Measurements from ENCODE around the gene KRTAP10-7. TPM values are rescaled to one million over a fixed set of nuclear protein-coding genes. Genes with fewer than 3 reads are reported as not detected.

The KRTAP10-7 gene
- total and polyA plus RNA-seq, 2 experiments from 2014 or later: not detected

DNA sequence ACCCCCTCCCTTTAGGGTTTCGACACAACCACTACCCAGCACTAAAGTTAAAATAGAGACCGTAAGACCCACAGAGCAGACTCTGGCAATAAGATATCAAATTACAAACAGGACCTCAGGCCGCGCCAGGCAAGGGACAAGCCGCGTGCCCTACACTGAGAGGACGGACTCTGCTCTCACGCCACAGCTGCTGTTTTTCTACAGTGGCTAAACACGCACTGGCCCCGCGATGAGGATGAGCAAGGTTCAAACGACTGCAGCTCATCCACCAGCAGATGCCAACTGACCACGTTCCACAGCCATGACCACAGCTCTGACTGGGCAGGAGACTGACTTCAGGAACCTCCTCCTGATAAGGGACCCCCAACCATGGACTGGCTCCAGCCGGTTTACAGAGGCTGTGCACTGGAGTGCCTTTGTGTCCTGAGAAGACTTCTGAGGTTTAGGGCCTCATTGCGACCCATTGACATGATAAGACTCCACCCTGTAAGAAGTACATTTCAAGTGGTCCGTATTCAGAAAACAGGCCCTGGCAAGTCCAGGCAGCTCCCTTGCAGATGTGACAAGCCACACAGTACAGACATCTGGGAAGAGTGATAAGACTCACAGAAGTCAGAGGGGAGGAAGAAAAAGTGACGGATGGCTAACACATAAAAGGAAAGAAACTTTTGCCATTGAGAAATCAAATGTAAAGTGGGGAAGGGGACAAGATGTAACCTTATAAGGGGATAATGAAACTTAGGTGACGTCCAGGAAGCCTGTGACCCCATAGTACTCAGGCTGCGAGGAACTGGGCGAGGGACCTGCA lies 6.6 kb upstream of the KRTAP10-7 start:
- no peaks in the 10 kb centered on the region for H3K9me2 ChIP-seq (ENCODE audit: insufficient read depth)
- no peaks in the 10 kb centered on the region for H4K20me1 ChIP-seq (replicated peaks; ENCODE audit: insufficient read depth)
- H2AFZ ChIP-seq: peak overlapping the region; percentile 76
- H3K27me3 Mint-ChIP-seq (ENCODE audit: insufficient read depth, low read depth, poor library complexity): peaks cover 6% of the 10 kb centered on the region
- H3K27me3 ChIP-seq (ENCODE audit: insufficient read depth): no peaks in the 10 kb centered on the region
- DNase-seq (ENCODE audit: low spot score): peak; percentile 42
- 0 out of 2 replicates have a peak, but pooled peaks cover 4% of the 10 kb centered on the region for H3F3A ChIP-seq (replicated peaks; ENCODE audit: low read depth)
- H3K4me3 Mint-ChIP-seq: no peak overlapping the region
- peaks cover 20% of the 10 kb centered on the region for H3K4me1 ChIP-seq (ENCODE audit: insufficient read depth)
- no peak overlapping the region for H3K4me3 ChIP-seq
- TF ChIP-seq ZNF114 (CRISPR knock-in tag; IDR thresholded peaks at IDR 0.05) (no peak), STAT1 (IDR thresholded peaks at IDR 0.05; ENCODE audit: unreplicated experiment) (no peak), EZH2 (IDR thresholded peaks at IDR 0.05; ENCODE audit: low read depth, unreplicated experiment) (no peak), CREB1 (CRISPR knock-in tag; IDR thresholded peaks at IDR 0.05; ENCODE audit: low read depth) (no peak), ZNF331 (CRISPR knock-in tag; IDR thresholded peaks at IDR 0.05; ENCODE audit: low read depth) (no peak), NANOG (IDR thresholded peaks at IDR 0.05; ENCODE audit: borderline replicate concordance) (no peak), EZH2phosphoT487 (IDR thresholded peaks at IDR 0.05; ENCODE audit: unreplicated experiment) (no peak)
- TF ChIP-seq, protein P1, sequence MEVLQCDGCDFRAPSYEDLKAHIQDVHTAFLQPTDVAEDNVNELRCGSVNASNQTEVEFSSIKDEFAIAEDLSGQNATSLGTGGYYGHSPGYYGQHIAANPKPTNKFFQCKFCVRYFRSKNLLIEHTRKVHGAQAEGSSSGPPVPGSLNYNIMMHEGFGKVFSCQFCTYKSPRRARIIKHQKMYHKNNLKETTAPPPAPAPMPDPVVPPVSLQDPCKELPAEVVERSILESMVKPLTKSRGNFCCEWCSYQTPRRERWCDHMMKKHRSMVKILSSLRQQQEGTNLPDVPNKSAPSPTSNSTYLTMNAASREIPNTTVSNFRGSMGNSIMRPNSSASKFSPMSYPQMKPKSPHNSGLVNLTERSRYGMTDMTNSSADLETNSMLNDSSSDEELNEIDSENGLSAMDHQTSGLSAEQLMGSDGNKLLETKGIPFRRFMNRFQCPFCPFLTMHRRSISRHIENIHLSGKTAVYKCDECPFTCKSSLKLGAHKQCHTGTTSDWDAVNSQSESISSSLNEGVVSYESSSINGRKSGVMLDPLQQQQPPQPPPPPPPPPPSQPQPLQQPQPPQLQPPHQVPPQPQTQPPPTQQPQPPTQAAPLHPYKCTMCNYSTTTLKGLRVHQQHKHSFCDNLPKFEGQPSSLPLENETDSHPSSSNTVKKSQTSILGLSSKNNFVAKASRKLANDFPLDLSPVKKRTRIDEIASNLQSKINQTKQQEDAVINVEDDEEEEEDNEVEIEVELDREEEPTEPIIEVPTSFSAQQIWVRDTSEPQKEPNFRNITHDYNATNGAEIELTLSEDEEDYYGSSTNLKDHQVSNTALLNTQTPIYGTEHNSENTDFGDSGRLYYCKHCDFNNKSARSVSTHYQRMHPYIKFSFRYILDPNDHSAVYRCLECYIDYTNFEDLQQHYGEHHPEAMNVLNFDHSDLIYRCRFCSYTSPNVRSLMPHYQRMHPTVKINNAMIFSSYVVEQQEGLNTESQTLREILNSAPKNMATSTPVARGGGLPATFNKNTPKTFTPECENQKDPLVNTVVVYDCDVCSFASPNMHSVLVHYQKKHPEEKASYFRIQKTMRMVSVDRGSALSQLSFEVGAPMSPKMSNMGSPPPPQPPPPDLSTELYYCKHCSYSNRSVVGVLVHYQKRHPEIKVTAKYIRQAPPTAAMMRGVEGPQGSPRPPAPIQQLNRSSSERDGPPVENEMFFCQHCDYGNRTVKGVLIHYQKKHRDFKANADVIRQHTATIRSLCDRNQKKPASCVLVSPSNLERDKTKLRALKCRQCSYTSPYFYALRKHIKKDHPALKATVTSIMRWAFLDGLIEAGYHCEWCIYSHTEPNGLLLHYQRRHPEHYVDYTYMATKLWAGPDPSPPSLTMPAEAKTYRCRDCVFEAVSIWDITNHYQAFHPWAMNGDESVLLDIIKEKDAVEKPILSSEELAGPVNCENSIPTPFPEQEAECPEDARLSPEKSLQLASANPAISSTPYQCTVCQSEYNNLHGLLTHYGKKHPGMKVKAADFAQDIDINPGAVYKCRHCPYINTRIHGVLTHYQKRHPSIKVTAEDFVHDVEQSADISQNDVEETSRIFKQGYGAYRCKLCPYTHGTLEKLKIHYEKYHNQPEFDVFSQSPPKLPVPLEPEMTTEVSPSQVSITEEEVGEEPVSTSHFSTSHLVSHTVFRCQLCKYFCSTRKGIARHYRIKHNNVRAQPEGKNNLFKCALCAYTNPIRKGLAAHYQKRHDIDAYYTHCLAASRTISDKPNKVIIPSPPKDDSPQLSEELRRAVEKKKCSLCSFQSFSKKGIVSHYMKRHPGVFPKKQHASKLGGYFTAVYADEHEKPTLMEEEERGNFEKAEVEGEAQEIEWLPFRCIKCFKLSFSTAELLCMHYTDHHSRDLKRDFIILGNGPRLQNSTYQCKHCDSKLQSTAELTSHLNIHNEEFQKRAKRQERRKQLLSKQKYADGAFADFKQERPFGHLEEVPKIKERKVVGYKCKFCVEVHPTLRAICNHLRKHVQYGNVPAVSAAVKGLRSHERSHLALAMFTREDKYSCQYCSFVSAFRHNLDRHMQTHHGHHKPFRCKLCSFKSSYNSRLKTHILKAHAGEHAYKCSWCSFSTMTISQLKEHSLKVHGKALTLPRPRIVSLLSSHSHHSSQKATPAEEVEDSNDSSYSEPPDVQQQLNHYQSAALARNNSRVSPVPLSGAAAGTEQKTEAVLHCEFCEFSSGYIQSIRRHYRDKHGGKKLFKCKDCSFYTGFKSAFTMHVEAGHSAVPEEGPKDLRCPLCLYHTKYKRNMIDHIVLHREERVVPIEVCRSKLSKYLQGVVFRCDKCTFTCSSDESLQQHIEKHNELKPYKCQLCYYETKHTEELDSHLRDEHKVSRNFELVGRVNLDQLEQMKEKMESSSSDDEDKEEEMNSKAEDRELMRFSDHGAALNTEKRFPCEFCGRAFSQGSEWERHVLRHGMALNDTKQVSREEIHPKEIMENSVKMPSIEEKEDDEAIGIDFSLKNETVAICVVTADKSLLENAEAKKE (CRISPR knock-in tag; IDR thresholded peaks at IDR 0.05): no peak
- TF ChIP-seq, protein P2, sequence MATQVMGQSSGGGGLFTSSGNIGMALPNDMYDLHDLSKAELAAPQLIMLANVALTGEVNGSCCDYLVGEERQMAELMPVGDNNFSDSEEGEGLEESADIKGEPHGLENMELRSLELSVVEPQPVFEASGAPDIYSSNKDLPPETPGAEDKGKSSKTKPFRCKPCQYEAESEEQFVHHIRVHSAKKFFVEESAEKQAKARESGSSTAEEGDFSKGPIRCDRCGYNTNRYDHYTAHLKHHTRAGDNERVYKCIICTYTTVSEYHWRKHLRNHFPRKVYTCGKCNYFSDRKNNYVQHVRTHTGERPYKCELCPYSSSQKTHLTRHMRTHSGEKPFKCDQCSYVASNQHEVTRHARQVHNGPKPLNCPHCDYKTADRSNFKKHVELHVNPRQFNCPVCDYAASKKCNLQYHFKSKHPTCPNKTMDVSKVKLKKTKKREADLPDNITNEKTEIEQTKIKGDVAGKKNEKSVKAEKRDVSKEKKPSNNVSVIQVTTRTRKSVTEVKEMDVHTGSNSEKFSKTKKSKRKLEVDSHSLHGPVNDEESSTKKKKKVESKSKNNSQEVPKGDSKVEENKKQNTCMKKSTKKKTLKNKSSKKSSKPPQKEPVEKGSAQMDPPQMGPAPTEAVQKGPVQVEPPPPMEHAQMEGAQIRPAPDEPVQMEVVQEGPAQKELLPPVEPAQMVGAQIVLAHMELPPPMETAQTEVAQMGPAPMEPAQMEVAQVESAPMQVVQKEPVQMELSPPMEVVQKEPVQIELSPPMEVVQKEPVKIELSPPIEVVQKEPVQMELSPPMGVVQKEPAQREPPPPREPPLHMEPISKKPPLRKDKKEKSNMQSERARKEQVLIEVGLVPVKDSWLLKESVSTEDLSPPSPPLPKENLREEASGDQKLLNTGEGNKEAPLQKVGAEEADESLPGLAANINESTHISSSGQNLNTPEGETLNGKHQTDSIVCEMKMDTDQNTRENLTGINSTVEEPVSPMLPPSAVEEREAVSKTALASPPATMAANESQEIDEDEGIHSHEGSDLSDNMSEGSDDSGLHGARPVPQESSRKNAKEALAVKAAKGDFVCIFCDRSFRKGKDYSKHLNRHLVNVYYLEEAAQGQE (IDR thresholded peaks at IDR 0.05; ENCODE audit: unreplicated experiment): no peak
- ATAC-seq: peak; percentile 66
- H3K79me2 ChIP-seq (replicated peaks; ENCODE audit: insufficient read depth): no peaks in the 10 kb centered on the region
- H3K9me3 Mint-ChIP-seq: peaks cover 5% of the 10 kb centered on the region; the same call in 2 of the 3 replicates
- peak overlapping the region; percentile 32; the same call in 1 of the 2 replicates for H3K4me2 ChIP-seq
- peaks cover 25% of the 10 kb centered on the region for H3K4me1 Mint-ChIP-seq
- H3K36me3 ChIP-seq (ENCODE audit: insufficient read depth): no peaks in the 10 kb centered on the region
- H3K27ac Mint-ChIP-seq: peak overlapping the region; percentile 58; the same call in 1 of the 2 replicates
- H3K36me3 Mint-ChIP-seq (ENCODE audit: low read depth): no peaks in the 10 kb centered on the region; the same call in 2 of the 3 replicates
- H3K27ac ChIP-seq (ENCODE audit: low read depth): no peak overlapping the region
